ENCODE results near the gene SLC7A6OS.

The SLC7A6OS gene

DNA sequence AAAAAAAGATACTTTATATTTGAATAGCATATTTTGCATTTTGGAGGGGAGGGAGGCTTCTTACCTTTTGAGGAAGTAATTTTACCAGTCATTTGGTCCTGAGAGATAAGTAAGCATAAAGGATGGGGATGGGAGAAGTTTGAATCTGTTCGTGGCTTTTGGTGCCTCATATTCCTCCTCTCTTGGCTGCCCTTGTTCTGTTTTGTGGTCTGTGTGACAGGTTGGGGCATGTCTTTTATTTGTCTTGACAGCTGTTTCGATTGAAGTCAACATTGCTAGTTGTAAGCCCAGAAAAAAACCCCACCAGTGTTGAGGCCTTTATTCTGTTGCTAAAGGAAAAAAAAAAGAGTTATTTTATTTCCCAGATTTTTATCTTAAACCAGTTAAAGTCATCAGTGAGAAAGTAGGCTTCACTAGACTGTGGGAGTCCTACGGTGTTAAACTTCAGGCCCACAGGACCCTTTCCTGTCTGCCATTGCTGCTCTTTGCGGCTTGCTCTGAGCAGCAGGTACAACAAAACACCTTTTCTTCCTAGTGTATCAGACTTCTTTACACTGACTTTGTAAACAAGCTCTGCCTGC is 35.0 kb downstream of the SLC7A6OS start:
- DNase-seq: peak; percentile 25 to 38

DNA sequence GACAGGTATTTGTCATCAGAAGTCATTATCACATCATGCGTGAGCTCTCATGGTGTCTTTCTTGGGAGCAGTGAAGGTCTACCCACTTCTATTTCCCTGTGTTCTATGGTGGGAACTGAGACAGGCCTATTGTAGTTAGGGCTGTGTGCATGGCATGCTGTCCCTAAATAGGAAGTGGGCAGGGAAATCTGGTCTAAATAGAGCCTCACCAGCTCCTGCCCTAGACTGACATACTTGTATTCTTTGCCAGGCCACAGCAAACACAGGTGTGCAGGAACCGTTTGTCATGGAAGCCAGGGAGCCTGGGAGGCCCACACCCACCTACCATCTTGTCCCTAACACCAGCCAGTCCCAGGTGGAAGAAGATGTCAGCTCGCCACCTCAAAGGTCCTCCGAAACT is 36.3 kb downstream of the SLC7A6OS start:
- no peak for DNase-seq

DNA sequence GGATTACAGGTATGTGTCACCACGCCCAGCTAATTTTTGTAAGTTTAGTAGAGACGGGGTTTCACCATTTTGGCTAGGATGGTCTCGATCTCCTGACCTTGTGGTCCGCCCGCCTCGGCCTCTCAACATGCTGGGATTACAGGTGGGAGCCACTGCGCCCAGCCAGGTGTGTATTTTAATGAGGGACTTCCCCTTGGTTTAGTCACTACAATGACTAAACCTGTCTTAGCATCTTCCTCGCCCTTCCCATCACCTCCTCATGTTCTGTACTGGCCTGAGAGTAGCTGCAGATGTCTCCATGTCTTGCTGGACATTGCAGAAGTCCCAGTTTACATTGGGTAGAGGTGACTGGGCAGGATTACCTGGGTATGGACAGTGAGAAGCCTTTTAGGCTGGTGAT is 36.9 kb downstream of the SLC7A6OS start:
- no peak for DNase-seq

DNA sequence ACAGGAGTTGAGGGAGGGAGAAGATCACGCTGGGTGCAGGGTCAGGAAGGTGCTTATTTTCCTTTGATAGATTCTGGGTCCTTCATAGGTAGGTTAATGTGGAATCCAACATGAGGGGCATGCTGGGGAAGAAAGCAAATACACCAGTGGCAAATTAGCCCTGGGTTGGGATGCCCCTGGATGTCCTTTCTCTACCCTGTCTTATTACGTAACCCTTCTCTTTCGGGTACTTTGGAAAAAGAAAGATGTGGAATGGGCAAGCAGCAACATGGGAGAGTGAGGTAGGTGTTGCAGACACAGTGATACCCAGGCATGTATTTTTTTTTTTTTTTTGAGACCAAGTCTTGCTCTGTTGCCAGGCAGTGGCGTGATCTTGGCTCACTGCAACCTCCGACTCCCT is 37.3 kb downstream of the SLC7A6OS start:
- no peak for DNase-seq

DNA sequence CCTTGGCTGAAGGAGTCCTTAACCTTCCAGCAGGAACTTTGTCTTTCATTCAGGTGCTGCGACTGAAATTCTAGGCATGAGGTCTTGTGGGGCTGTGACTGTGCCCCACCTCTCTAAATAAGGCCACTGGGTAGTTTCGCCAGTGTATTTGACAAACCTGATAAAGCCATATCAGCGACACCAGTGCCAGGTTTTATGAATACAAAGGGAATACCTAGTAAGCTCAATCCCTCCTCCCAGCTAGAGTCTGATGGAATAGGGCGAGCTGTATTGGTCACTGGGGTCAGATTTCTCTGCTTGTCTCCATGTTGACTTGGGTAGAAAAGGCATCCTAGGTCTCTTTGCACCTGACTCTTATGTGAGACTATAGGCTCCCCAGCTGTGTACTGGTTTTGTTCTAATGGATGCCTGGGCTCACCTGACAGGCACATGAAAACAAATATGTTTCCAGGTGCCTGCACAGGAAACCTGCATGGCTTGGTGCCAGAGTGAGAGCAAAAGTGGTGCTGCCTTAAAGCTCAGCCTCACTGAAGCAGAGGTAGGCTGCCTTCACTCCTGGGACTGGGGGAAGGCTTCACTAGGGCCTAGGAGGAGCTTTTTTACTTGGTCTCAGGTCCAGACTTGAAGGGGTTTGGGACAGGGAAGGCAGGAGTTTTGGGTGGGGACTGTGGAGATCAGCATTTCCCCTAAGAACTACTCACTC is 38.1 kb downstream of the SLC7A6OS start:
- DNase-seq: no peak

DNA sequence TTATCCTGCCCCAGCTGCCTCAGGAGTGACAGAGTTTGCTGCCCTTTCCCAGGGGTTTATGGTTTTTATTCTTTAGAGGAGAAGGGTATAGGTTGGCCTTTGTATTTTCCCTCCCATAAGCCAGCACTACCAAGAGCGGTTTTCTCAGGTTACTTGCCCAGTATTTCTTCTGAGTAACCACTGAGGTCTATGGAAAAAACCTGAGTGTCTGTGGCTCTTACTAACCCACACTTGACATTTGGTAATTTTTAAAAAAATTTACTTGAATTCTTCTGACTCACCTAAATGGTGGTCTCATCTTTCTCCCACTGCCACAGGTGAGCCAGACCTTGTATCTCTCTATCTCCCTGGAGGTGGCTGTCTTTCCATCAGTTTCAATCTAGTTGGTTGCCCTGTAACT is 40.4 kb downstream of the SLC7A6OS start:
- no peak for DNase-seq

DNA sequence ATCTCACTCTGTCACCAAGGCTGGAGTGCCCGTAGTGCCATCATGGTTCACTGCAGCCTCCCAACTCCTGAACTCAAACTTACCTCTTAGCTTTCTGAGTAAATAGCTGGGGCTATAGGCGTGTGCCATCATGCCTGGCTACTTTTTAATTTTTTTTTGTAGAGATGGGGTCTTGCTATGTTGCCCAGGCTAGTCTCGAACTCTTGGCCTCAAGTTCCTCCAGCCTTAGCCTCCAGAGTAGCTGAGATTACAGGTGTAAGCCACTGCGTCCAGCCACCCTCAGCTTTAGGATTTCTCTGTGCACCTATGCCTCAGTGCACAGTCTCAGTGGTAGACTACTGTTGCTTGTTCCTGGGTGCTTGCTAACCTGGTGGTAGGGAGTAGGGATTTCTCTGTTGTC is 41.0 kb downstream of the SLC7A6OS start:
- no peak for DNase-seq

DNA sequence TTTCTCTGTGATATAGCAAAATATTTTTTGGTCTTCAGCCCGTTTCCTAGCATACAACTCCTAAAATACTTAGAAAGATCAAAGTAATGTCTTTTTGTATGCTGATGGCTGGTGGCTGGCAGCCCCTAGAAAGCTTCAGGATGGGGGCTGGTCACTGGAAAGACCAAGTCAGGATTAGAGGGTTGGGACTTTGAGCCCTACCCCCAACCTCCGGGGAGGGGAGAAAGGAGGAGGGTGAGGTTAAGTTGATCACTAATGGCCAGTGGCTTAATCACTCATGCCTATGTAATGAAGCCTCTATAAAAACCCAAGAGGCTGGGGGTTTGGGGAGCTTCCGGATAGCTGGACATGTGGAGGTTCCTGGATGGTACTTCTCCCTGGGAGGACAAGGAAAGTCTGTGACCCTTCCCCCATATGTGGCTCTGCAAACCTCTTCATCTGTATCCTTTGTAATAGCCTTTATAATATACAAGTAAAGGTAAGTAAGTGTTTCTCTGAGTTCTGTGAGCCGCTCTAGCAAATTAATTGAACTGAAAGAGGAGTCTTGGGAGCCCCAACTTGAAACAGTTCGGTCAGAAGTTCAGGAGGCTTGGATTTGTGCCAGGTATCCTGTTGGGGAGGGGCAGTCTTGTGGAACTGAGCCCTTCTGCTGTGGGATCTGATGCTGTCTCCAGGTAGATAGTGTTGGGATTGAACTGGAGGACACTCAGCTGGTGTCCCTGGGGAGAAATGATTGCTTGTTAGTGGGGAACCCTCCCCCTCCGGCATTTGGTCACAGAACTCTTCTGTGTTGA is 42.9 kb downstream of the SLC7A6OS start:
- DNase-seq: peak; percentile 48 to 66

DNA sequence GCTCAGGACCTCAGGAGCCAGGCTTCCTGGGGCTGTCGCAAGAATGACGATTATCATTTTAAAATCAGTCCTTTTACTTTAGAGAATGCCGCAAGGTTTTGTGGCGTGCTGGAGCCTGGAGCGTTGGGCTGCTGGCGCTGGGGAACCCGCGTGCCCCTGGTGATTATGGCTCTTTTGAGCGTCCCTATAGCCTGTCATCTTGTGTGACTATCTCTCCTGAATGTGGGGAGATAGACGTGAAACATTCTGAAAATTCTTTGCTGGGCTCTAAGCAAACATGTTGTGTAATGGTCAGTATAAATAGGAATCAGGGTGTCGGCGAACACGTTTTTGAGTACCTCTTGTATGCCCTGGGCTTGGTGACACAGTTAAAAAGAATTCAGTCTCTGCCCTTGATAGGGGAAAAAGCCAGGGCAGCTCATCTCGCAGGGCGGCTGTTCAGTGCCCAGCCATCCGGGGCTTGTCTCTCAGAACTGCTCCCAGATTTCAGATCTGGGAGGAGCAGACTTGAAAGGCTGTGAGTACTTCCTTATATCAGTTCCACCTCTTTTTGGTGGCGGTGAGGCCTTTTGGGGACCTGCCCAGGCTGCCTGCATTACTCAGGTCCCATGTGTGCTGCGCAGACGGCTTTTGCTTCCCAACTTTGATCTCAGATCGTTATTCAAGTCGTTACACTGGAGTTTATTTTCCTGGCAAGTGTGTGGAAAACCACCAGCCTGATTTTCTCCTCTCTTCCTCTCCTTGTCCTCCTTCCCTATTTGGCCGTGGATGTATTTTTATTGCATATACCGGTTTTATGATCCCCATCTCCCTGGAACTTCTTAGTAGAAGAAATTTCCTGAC is 45.4 kb downstream of the SLC7A6OS start:
- no peak for DNase-seq

DNA sequence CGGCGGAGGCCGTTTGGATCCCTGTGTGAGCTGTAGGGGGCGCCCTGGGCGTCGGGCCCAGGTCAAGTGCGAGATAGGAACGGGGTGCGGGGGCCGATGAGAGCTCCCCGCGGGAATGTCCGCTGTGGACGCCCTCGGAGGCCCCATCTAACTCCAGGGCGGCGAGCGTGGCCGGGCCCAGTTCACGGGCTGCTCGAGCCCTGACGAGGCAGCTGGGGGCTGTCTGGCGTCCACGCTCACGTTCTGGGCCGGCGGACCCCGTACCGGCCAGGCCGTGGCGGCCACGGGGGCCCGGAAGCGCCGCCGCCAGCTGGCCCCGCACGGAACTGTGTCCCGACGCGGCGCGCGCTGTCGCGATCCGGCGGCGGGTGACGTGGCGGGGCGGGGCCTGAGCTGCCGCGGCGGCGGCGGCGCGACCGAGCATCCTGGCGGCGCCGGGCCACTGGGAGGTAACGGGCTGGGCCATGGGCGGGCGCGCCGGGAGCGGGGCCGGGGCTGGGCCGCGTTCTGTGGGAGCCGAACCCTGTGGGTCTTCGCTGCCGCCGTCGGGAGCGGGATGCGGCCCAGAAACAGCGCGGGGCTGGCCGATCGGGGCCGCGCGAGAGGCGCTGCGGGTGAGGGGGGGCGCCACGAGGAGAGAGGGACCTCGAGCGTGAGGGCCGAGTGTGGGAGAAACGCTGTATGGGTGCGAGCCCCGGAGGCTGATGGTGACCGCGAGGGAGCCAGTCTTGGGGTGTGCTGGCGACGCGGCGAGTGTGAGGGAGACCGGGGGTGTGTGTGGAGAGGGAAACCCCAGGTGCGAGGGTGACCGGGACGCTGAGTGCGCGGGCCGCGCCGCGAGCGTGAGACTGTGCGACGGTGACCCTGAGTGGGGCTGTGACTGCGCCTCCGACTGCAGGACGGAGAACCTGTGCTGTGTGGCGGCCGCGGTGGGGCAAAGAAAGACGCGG is 46.3 kb downstream of the SLC7A6OS start, which contains the start of gene SLC7A6:
TSS of gene SLC7A6 (plus strand) at position 399 of the 950 bp plus-strand sequence. CDS start 10,201 bp downstream, outside the sequence.
- no peak for DNase-seq

DNA sequence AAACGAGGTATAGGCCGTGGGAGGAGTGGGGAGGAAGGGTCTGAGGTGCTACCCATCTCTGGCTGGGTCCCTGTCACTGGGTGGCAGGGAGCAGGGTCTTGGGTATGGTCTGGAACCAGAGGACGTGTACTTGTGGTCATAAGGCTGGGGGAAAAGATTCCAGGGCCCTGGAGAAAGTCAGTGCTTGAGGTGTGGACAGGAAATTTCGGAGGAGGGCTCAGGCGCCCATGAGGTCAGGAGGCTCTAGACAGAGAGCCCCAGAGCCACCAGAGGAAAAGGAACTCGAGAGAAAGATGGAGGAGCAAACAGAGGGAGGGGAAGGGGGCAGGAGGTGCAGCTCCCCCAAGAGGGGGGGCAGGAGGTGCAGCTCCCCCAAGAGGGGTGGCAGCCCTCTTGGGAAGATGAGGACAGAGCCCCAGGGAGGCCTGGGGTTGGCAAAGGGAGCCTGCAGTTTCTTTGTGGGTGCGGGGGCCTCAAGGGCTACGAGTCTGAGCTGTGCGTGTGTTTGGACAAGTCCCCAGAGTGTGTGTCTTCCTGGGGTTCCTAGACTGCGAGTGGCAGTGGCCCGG is 47.1 kb downstream of the SLC7A6OS start:
- DNase-seq: no peak

DNA sequence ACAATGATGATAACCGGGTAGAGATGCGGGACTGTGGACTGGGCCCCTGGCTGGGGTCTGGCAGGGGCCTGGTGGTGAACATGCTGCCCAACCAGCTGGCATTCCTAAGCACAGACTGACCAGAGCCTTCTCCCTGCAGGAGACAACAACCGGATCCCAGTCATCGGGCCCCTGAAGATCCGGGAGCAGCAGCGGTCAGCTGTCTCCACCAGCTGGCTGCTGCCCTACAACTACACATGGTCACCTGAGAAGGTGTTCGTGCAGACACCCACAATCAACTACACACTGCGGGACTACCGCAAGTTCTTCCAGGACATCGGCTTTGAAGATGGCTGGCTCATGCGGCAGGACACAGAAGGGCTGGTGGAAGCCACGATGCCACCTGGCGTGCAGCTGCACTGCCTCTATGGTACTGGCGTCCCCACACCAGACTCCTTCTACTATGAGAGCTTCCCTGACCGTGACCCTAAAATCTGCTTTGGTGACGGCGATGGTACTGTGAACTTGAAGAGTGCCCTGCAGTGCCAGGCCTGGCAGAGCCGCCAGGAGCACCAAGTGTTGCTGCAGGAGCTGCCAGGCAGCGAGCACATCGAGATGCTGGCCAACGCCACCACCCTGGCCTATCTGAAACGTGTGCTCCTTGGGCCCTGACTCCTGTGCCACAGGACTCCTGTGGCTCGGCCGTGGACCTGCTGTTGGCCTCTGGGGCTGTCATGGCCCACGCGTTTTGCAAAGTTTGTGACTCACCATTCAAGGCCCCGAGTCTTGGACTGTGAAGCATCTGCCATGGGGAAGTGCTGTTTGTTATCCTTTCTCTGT is 51.5 kb downstream of the SLC7A6OS start:
- DNase-seq: no peak

DNA sequence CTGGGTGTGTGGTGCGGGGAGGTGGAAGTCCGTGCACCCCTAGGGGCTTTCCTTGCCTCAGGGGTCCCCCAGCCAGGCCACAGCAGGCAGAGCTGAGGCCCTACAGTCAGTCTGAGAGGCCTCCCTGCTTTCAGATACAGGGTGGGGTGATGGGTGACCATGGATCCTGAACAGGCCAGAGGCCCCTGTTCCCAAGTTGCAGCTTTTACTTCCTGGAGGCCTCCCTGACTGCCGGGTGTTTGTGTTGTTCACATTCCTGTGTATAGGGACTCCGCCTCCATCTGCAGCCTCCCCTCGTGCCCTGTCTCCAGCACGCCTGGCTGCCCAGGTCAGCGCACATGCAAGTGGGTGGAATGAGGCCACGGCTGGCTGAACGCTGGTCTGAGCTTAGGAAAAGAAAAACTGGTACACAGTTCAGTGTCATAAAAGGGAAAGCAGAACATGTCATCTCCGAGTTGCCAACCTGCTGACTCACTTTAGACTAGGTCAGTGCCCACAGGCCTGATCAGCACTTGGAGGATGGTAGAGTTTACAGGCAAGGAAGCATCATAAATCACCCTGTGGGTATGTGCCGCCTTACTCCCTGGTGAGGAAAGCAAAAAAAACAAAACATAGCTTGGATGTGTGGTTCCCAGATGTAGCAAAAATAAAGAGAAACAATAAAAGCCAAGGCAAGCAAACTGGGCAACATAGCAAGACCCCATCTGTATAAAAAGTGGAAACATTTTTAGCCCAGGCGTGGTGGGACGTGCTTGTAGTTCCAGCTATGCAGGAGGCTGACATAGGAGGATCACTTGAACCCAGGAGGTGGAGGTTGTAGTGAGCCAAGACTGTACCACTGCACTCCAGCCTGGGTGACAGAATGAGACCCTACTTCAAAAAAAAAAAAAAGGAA is 52.6 kb downstream of the SLC7A6OS start:
- no peak for DNase-seq

DNA sequence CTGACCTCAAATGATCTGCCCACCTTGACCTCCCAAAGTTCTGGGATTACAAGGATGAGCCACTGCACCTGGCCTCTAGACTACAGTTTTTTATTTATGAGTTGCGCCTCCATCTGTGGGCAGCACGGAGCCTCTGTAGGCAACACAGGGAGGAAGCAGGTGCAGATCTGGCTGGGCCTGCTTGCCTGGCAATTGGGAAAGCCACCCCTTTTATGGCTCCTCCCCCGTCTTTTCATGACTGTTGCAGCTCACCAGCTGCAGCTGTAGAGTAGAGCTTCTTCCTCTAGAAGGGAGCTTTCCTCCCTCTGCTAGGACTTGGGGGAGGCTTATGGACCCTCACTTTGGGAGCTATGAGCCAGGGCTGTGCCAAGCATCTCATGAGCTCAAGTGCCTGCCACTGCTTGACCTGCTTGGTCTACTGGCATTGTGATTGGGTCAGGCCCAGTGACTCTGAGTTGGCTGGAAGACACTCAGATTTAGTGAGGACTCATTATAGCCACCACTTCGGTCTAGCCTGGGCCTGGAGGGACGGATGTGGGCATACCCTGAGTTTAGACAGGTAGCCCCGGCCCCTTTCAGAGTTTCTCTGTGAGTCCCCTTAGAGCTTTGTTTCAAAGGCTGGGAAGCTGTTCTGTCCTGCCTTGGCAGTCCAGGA is 53.4 kb downstream of the SLC7A6OS start:
- DNase-seq: no peak

DNA sequence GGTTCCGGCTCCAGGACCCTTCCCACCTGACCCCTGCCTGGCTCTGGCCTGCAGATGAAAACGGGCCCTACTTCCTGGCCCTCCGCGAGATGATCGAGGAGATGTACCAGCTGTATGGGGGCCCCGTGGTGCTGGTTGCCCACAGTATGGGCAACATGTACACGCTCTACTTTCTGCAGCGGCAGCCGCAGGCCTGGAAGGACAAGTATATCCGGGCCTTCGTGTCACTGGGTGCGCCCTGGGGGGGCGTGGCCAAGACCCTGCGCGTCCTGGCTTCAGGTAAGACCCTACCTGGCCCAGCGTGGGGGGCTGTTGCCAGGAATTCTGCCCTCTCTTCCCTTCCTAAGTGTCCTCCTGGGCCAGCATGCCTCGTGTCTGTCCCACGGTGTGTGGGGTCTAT is 55.0 kb downstream of the SLC7A6OS start:
- DNase-seq: no peak

DNA sequence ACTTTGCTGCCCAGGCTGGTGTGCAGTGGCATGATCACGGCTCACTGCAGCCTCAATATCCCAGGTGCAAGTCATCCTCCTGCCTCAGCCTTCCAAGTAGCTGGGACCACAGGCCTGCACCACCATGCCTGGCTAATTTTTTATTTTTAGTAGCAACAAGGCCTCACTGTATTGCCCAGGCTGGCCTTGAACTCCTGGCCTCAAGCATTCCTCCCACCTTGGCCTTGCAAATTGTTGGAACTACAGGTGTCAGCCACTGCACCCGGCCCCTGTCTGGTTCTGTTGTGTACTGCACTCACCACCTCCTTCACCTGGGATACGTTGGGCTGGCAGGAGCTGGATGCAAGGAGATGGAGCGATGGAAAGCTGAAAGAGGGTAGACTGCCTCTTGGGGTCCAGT is 57.0 kb downstream of the SLC7A6OS start:
- DNase-seq: no peak

DNA sequence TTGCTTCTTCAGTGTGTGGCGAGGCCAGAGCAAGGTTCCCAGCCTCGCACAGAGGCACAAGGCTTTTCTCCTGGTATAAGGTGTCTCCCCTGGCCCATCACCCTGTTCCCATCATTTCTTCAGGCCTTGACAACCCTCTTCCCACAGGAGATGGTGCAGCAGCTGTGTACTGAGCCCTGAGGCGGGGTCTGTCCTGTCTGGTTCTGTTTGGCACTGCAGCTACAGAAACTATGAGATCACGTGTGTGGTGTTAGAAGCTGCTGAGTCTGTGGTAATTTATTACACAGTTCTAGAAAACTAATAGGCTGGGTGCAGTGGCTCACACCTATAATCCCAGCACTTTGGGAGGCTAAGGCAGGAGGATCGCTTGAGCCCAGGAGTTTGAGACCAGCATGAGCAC is 58.4 kb downstream of the SLC7A6OS start:
- no peak for DNase-seq

DNA sequence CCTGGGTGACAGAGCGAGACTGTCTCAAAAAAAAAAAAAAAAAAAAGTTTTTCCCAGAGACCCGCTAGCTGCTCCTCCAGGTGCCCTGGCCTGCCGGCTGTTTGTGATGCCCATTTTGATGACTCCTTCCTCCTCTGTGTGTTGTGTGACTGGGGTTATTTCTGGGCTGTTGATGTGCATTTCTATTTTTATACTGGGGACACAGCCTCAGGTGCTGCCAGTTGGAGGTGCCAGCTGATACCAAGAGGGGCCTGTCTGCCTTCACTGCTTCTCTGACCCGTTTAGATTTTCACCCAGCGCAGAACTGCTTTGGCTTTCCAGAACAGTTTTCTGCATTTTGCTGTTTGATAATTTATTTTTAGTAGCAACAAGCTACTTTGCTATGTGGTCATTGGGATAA is 58.9 kb downstream of the SLC7A6OS start:
- DNase-seq: no peak

DNA sequence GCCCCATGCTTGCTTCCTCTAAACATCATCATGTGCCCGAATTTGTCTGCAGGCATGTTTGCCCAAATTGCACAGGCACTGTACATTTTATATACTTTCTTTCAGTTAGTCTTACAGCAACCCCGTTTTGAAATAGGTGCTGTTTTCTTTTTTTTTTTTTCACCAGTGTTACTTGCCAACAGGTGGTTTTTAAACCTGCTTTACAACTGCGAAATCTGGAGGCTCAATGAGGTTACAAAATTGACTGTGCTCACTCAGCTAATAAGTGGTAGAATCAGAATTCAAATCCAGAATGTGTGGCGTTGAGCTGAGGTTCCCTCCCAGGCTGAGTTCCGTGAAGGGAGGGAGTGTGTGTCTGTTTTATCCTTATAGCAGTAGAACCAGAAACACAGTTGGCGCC is 59.8 kb downstream of the SLC7A6OS start:
- DNase-seq: no peak
